ENCODE data around the gene DGKQ. TPM values are rescaled to one million over a fixed set of nuclear protein-coding genes. Genes with fewer than 3 reads are reported as not detected.

The DGKQ gene
- polyA plus RNA-seq, 2 of the 4 experiments (the other 2 are of a cell fraction): 2.7 to 7.8 TPM

DNA sequence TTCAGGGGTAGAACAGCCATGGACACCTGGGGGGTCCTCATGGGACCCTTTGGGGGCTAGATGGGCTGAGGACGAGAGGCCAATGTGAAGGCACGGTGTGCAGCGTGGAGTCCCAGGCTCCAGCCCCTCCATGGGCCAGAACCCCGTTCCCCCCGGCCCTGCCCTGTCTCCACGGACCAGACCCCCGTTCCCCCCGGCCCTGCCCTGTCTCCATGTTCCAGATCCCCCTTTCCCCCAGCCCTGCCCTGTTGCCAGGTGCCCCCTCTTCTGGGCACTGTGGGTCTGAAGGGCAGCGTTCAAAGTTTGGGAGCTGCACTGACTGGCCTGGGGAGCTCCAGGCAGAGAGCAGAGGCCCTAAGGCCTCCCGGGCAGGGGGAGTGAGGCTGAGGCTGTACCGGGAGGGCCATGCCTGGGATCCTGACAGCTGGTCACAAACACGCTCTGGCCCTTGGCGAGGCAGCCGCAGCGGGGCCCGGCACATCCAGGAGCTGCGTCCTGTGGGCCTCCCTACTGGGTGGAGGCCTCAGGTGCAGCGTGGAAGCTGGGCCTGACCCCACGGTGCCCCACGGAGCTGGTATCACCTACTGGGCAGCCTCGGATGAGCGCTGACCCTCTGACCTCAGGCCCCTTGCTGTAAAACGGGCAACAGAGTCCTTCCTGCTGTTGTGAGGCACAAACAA lies 8.9 kb downstream of the DGKQ start:
- TF ChIP-seq HOXB5 (CRISPR knock-in tag; IDR thresholded peaks at IDR 0.05): no peak
- no peak for TF ChIP-seq ESRRA (IDR thresholded peaks at IDR 0.05; ENCODE audit: borderline replicate concordance, low read length)
- no peak for TF ChIP-seq ELK1 (IDR thresholded peaks at IDR 0.05; ENCODE audit: low read depth, low read length)
- no peak for TF ChIP-seq MAFK (IDR thresholded peaks at IDR 0.05; ENCODE audit: partially characterized antibody)
- no peak for TF ChIP-seq KDM5A (IDR thresholded peaks at IDR 0.05)
- no peak for TF ChIP-seq NFE2L2 (conservative IDR thresholded peaks at IDR 0.05; ENCODE audit: low read length)
- TF ChIP-seq SMC3 (IDR thresholded peaks at IDR 0.05): no peak
- no peak for TF ChIP-seq CHD2 (IDR thresholded peaks at IDR 0.05; ENCODE audit: low read length, partially characterized antibody)
- TF ChIP-seq RAD21 (conservative IDR thresholded peaks at IDR 0.05 in 1 of 2, IDR thresholded peaks at IDR 0.05 in 1 of 2): no peak
- TF ChIP-seq, protein P1, sequence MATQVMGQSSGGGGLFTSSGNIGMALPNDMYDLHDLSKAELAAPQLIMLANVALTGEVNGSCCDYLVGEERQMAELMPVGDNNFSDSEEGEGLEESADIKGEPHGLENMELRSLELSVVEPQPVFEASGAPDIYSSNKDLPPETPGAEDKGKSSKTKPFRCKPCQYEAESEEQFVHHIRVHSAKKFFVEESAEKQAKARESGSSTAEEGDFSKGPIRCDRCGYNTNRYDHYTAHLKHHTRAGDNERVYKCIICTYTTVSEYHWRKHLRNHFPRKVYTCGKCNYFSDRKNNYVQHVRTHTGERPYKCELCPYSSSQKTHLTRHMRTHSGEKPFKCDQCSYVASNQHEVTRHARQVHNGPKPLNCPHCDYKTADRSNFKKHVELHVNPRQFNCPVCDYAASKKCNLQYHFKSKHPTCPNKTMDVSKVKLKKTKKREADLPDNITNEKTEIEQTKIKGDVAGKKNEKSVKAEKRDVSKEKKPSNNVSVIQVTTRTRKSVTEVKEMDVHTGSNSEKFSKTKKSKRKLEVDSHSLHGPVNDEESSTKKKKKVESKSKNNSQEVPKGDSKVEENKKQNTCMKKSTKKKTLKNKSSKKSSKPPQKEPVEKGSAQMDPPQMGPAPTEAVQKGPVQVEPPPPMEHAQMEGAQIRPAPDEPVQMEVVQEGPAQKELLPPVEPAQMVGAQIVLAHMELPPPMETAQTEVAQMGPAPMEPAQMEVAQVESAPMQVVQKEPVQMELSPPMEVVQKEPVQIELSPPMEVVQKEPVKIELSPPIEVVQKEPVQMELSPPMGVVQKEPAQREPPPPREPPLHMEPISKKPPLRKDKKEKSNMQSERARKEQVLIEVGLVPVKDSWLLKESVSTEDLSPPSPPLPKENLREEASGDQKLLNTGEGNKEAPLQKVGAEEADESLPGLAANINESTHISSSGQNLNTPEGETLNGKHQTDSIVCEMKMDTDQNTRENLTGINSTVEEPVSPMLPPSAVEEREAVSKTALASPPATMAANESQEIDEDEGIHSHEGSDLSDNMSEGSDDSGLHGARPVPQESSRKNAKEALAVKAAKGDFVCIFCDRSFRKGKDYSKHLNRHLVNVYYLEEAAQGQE (IDR thresholded peaks at IDR 0.05): no peak
- no peak for TF ChIP-seq TFCP2L1 (CRISPR knock-in tag; IDR thresholded peaks at IDR 0.05)
- TF ChIP-seq ZC3H11A (IDR thresholded peaks at IDR 0.05): no peak
- TF ChIP-seq POLR2AphosphoS2 (conservative IDR thresholded peaks at IDR 0.05; ENCODE audit: low read length): no peak
- ATAC-seq: no peak
- Histone ChIP-seq H3K4me1 (no peaks in the 10 kb centered on the region), H3K4me2 (no peak overlapping the region), H3K4me3 (no peak overlapping the region), H3K9me3 (no peaks in the 10 kb centered on the region), H3K27ac (no peak overlapping the region)
- FAIRE-seq: no peak
- CTCF ChIA-PET: interaction anchor here (0.9 to 1.7 kb wide), 2 partner anchors 21 to 303 kb away, joined by 3 to 4 read pairs; no protein-coding TSS in a partner anchor
- no peak for DNase-seq (ENCODE audit: low read depth in 1 of 2, low spot score in 1 of 2)
- WGBS (ENCODE audit: missing lambda C conversion rate): 90% methylated on average over 5 of the region's 23 CpGs
- POLR2A ChIA-PET: no interaction called here

DNA sequence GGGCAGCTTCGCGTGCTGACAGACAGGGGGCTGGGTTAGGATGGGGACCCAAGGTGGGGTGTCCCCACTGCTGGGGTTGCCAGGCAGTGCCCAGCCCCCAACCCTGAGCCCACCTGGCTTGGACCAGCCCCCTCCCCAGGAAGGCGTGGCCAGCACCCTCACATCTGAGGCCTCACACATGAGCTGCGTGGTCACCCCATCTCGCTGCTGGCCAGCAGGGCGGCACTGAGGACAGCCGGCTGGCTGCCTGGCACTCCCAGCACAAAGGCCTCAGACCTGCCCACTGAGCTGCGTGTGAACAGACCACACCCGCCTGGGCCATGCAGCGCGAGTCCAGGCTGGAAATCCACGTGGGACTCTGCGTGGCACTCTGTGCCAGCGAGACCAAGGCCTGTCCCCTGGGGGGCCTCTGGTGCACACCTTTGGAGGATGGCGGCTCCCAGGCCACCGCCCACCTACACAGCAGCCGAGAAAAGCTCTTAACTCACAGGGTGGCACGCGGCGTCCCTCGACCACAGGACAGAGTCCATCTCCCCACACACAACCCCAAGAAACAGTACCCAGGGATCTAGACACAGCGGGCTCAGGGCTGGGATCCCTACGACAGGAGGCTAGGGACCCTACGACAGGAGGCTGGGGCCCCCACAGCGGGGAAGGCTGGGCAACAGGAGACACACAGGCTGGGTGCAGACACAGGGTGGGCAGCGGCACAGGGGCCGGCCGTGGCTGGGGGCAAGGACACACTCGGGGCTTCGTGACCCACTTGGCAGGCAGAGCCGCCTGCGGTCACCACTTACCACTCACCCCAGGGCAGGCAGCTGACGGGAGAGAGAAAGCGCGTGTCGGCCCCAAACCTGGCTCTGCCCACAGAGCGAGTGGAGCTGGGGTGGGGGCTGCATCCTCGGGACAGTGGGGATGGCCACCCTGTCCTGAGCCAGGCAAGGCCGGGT lies 9.8 kb downstream of the DGKQ start:
- ChIA-PET CTCF (interaction anchor here (0.6 to 1.7 kb wide), 3 partner anchors 20 to 304 kb away, joined by 3 to 4 read pairs (median 3); no protein-coding TSS in a partner anchor), POLR2A (no interaction called here)
- WGBS (ENCODE audit: missing lambda C conversion rate): 91% methylated on average over 18 of the region's 39 CpGs
- H3K27ac ChIP-seq: no peak overlapping the region
- H3K4me2 ChIP-seq: no peak overlapping the region
- H3K4me1 ChIP-seq: no peaks in the 10 kb centered on the region
- no peak overlapping the region for H3K4me3 ChIP-seq
- no peak for TF ChIP-seq ATOH8 (CRISPR knock-in tag; IDR thresholded peaks at IDR 0.05; ENCODE audit: low read depth)
- TF ChIP-seq TFCP2L1 (CRISPR knock-in tag; IDR thresholded peaks at IDR 0.05): no peak
- no peak for TF ChIP-seq HOXB5 (CRISPR knock-in tag; IDR thresholded peaks at IDR 0.05)
- TF ChIP-seq SMC3 (IDR thresholded peaks at IDR 0.05): no peak
- no peak for TF ChIP-seq POLR2AphosphoS2 (conservative IDR thresholded peaks at IDR 0.05; ENCODE audit: low read length)
- no peak for TF ChIP-seq JUNB (IDR thresholded peaks at IDR 0.05)
- no peak for TF ChIP-seq ZC3H11A (IDR thresholded peaks at IDR 0.05)
- no peak for TF ChIP-seq RFX5 (IDR thresholded peaks at IDR 0.05)
- TF ChIP-seq CBX2 (IDR thresholded peaks at IDR 0.05; ENCODE audit: borderline replicate concordance, low read depth): no peak
- TF ChIP-seq USF2 (IDR thresholded peaks at IDR 0.05): no peak
- no peak for TF ChIP-seq CEBPB (IDR thresholded peaks at IDR 0.05)
- TF ChIP-seq, protein P2, sequence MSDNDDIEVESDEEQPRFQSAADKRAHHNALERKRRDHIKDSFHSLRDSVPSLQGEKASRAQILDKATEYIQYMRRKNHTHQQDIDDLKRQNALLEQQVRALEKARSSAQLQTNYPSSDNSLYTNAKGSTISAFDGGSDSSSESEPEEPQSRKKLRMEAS (IDR thresholded peaks at IDR 0.05): no peak
- no peak for TF ChIP-seq ESRRA (IDR thresholded peaks at IDR 0.05; ENCODE audit: borderline replicate concordance, low read length)
- TF ChIP-seq RCOR1 (IDR thresholded peaks at IDR 0.05; ENCODE audit: low read depth, low read length): no peak
- no peak for TF ChIP-seq MAZ (IDR thresholded peaks at IDR 0.05; ENCODE audit: borderline replicate concordance, low read depth, low read length)
- no peak for TF ChIP-seq PBX3 (IDR thresholded peaks at IDR 0.05)
- no peak for DNase-seq (ENCODE audit: low read depth in 1 of 2, low spot score in 1 of 2)
- FAIRE-seq: no peak
- no peaks in the 10 kb centered on the region for H3K9me3 ChIP-seq
- ATAC-seq: no peak

Measured in A549 (cell line).